ENCODE results near the gene BARHL1. TPM values are rescaled to one million over a fixed set of nuclear protein-coding genes. Genes with fewer than 3 reads are reported as not detected.

BARHL1 gene
- total and polyA plus RNA-seq, 2 of the 13 experiments (the other 11 are each of a cell fraction or from before 2014, with no cell fraction given) = not detected

DNA sequence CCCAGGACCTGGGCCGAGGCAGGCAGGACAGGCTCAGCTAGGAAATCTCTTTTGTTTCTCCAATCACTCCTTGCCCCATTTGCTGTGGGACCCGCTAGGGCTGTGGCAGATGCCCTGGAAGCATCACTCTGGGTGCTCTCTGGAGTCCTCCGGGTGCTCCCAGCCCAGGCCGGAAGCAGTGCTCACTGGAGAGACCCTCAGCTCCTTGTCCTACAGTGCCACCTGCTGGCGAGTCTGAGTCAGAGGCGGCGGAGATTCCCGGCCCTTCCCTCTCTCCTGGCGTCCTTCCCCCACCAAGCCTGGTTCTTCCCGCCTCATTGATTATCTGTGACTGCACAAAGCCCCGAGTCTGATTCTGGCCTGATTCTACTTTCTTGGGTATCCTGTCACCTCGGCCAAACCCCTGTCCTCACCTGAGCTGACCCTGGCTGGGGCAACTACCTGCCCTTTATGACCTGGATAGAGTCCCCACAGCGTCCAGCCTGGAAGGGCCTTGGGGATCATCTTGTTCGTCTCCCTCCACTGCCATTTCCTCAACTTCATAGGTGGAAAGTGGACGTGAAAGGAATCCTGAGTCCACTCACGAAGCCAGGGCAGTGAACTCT is 7.3 kb upstream of the BARHL1 start (continued):
- TF ChIP-seq ZNF414 (CRISPR knock-in tag; IDR thresholded peaks at IDR 0.05) (no peak), REL (CRISPR knock-in tag; conservative IDR thresholded peaks at IDR 0.05) (no peak), MYC (CRISPR knock-in tag; IDR thresholded peaks at IDR 0.05; ENCODE audit: borderline replicate concordance) (peak; percentile 21; the same call in 1 of the 2 replicates), ZIK1 (CRISPR knock-in tag; IDR thresholded peaks at IDR 0.05; ENCODE audit: borderline replicate concordance, low read depth) (no peak), GTF2F1 (IDR thresholded peaks at IDR 0.05; ENCODE audit: low read length) (no peak), GABPA (IDR thresholded peaks at IDR 0.05; ENCODE audit: low read depth, low read length) (peak; percentile 24; the same call in 1 of the 2 replicates), GABPA (CRISPR knock-in tag; IDR thresholded peaks at IDR 0.05; ENCODE audit: low read depth) (peak; percentile 76), ZNF33B (CRISPR knock-in tag; IDR thresholded peaks at IDR 0.05) (no peak), XRCC5 (optimal IDR thresholded peaks at IDR 0.05; ENCODE audit: low read length) (peak; percentile 54), NFYC (CRISPR knock-in tag; IDR thresholded peaks at IDR 0.05) (no peak), PAXIP1 (CRISPR knock-in tag; conservative IDR thresholded peaks at IDR 0.05) (no peak), ZNF564 (CRISPR knock-in tag; IDR thresholded peaks at IDR 0.05) (no peak), LCORL (IDR thresholded peaks at IDR 0.05) (no peak), LCORL (CRISPR knock-in tag; IDR thresholded peaks at IDR 0.05) (no peak), MAF1 (CRISPR knock-in tag; IDR thresholded peaks at IDR 0.05; ENCODE audit: borderline replicate concordance) (no peak), ZNF10 (CRISPR knock-in tag; IDR thresholded peaks at IDR 0.05; ENCODE audit: borderline replicate concordance, low read depth) (no peak), ZSCAN5A (CRISPR knock-in tag; IDR thresholded peaks at IDR 0.05; ENCODE audit: borderline replicate concordance) (no peak), ZNF367 (CRISPR knock-in tag; IDR thresholded peaks at IDR 0.05; ENCODE audit: borderline replicate concordance) (no peak), FOXP1 (IDR thresholded peaks at IDR 0.05) (no peak), FOXP1 (CRISPR knock-in tag; IDR thresholded peaks at IDR 0.05) (no peak), ZNF350 (CRISPR knock-in tag; IDR thresholded peaks at IDR 0.05; ENCODE audit: borderline replicate concordance, low read depth) (no peak), POLR2A (IDR thresholded peaks at IDR 0.05; ENCODE audit: insufficient read depth in 1 of 2, low read depth in 2 of 2, low read length in 2 of 2) (no peak)
- TF ChIP-seq, protein P1, sequence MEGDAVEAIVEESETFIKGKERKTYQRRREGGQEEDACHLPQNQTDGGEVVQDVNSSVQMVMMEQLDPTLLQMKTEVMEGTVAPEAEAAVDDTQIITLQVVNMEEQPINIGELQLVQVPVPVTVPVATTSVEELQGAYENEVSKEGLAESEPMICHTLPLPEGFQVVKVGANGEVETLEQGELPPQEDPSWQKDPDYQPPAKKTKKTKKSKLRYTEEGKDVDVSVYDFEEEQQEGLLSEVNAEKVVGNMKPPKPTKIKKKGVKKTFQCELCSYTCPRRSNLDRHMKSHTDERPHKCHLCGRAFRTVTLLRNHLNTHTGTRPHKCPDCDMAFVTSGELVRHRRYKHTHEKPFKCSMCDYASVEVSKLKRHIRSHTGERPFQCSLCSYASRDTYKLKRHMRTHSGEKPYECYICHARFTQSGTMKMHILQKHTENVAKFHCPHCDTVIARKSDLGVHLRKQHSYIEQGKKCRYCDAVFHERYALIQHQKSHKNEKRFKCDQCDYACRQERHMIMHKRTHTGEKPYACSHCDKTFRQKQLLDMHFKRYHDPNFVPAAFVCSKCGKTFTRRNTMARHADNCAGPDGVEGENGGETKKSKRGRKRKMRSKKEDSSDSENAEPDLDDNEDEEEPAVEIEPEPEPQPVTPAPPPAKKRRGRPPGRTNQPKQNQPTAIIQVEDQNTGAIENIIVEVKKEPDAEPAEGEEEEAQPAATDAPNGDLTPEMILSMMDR (CRISPR knock-in tag; IDR thresholded peaks at IDR 0.05) = peak; percentile 93
- TF ChIP-seq, protein P2, sequence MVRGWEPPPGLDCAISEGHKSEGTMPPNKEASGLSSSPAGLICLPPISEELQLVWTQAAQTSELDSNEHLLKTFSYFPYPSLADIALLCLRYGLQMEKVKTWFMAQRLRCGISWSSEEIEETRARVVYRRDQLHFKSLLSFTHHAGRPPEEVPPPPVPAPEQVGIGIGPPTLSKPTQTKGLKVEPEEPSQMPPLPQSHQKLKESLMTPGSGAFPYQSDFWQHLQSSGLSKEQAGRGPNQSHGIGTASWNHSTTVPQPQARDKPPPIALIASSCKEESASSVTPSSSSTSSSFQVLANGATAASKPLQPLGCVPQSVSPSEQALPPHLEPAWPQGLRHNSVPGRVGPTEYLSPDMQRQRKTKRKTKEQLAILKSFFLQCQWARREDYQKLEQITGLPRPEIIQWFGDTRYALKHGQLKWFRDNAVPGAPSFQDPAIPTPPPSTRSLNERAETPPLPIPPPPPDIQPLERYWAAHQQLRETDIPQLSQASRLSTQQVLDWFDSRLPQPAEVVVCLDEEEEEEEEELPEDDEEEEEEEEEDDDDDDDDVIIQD (CRISPR knock-in tag; IDR thresholded peaks at IDR 0.05; ENCODE audit: low read depth) = no peak

Measured in HepG2 (cell line).